Astrocyte (in vitro differentiated cells and primary cell): ENCODE results near the gene BIRC6.

Experiments
- EZH2 ChIP-seq: IDR thresholded peaks from 2 replicates; pipeline ENCODE4 v1.6.1; 2012; ENCODE audit warnings: mild to moderate bottlenecking, low read length, inconsistent platforms; ENCODE audit not compliant: insufficient read depth
- TF ChIP-seq, protein P1 (sequence below): IDR thresholded peaks from 2 replicates; pipeline ENCODE4 v1.5.1; 2011; ENCODE audit warnings: low read depth, mild to moderate bottlenecking, inconsistent platforms, low read length, moderate library complexity; ENCODE audit not compliant: insufficient read depth

DNA sequence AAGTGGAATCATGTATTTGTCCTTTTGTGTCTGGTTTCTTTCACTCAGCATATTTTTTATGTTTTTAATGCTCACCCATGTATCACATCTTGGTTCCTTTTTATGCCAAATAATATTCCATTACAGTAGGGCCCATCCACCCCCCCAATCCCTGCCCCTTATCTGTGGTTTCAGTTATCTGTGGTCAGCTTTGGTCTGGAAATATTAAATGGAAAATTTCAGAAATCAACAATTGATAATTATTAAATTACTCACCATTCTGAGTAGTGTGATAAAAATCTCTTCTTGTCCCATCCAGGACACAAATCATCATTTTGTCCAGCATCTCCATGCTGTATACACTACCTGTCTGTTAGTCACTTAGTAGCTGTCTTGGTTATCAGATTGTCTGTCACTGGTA lies 66.7 kb downstream of the BIRC6 start:
- TF ChIP-seq, protein P1, sequence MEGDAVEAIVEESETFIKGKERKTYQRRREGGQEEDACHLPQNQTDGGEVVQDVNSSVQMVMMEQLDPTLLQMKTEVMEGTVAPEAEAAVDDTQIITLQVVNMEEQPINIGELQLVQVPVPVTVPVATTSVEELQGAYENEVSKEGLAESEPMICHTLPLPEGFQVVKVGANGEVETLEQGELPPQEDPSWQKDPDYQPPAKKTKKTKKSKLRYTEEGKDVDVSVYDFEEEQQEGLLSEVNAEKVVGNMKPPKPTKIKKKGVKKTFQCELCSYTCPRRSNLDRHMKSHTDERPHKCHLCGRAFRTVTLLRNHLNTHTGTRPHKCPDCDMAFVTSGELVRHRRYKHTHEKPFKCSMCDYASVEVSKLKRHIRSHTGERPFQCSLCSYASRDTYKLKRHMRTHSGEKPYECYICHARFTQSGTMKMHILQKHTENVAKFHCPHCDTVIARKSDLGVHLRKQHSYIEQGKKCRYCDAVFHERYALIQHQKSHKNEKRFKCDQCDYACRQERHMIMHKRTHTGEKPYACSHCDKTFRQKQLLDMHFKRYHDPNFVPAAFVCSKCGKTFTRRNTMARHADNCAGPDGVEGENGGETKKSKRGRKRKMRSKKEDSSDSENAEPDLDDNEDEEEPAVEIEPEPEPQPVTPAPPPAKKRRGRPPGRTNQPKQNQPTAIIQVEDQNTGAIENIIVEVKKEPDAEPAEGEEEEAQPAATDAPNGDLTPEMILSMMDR = no peak
- no peak for TF ChIP-seq EZH2
